ENCODE data around the gene DXO.

- no peak for TF ChIP-seq CTCF (IDR thresholded peaks at IDR 0.05)
- TF ChIP-seq EZH2 (IDR thresholded peaks at IDR 0.05; ENCODE audit: borderline replicate concordance, insufficient read depth, low read depth, low read length, poor library complexity, severe bottlenecking), result no peak
Observed at GRCh38 chr6:31943742-31944141, 28.2 kb downstream of the DXO start.

All from B cell (primary cell).